PC-3 (cell line): ENCODE measurements around the gene SUSD4.

Source experiments
- CTCF ChIP-seq: fragments of 300-600 bp; sonication (generic); conservative IDR thresholded peaks from 2 replicates; pipeline ENCODE4 v1.5.1; 2017; ENCODE audit warnings: antibody characterized with exemption, low read depth, mild to moderate bottlenecking, low read length
- EZH2phosphoT487 ChIP-seq: fragments of 300-600 bp; sonication (generic); IDR thresholded peaks from 2 replicates; pipeline ENCODE4 v1.6.1; 2018; ENCODE audit warnings: mild to moderate bottlenecking, antibody characterized with exemption, low read length, borderline replicate concordance

DNA sequence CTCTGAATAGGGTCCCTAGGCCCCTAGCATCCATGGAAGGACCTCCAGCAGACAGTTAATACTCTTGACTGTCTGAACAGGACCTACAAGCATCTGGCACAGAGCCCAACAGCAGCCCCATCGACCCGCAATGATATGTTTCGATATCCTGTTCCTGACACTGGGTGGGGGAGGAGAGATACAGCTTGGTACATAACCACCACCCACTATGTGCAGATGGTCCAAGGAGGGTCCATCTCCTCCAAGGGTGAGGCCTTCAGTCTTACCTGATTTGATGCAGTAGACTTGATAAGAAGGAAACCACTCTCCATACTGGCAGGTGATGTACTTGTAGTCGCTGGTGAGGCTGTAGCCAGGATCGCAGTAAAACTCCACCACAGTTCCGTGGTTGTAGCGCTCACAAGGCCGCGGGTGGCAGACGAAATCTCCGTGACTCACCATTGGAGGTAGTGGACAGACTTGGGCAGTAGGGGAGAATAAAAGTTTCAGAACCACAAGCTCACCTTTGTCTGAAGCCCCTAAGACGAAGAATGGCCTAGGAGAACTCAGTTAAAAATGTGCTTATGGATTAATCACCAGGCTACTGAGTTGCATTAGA lies 134.9 kb downstream of the SUSD4 start:
- TF ChIP-seq CTCF (no peak), EZH2phosphoT487 (no peak)
